ENCODE data around the gene COX6B1.
"Not testable (repeated sequence)": the region's sequence is repeated elsewhere in the genome, so short reads cannot be mapped to it uniquely, and the experiment has no call there.

COX6B1 gene

GRCh38 chr19:35665604-35666003 is 17.5 kb downstream of the COX6B1 start:
- DNase-seq (ENCODE audit: low spot score), result no peak

- no peak for DNase-seq (ENCODE audit: low spot score)
Measured at GRCh38 chr19:35666251-35666913, 18.3 kb downstream of the COX6B1 start, which contains the start of gene UPK1A. TSS of gene UPK1A (plus strand) at chr19:35666517. CDS start at chr19:35666813, 296 bp downstream.

DNA sequence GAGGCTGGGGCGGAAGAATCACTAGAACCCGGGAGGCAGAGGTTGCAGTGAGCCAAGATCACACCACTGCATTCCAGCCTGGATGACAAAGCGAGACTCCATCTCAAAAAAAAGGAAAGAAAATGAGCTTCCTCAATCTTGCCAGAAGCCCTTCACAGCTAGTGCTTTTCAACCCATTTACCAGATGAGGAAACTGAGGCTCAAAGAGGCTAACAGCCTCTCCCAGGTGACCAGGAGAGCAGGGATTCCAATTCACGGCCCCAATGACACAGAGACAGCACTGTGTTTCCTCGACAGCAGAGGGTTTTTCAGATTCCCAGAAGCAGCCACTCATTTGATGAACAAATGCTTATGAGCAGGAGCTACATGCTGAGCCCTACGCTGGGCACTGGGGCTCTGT is 21.4 kb downstream of the COX6B1 start:
- no peak for DNase-seq (ENCODE audit: low spot score)

GRCh38 chr19:35669974-35670373 is 21.9 kb downstream of the COX6B1 start:
- no peak for DNase-seq (ENCODE audit: low spot score)

- DNase-seq (ENCODE audit: low spot score), result no peak
Measured at GRCh38 chr19:35670686-35671085, 22.6 kb downstream of the COX6B1 start.

GRCh38 chr19:35671818-35672217 is 23.7 kb downstream of the COX6B1 start:
- DNase-seq (ENCODE audit: low spot score), result peak; percentile 88

DNA sequence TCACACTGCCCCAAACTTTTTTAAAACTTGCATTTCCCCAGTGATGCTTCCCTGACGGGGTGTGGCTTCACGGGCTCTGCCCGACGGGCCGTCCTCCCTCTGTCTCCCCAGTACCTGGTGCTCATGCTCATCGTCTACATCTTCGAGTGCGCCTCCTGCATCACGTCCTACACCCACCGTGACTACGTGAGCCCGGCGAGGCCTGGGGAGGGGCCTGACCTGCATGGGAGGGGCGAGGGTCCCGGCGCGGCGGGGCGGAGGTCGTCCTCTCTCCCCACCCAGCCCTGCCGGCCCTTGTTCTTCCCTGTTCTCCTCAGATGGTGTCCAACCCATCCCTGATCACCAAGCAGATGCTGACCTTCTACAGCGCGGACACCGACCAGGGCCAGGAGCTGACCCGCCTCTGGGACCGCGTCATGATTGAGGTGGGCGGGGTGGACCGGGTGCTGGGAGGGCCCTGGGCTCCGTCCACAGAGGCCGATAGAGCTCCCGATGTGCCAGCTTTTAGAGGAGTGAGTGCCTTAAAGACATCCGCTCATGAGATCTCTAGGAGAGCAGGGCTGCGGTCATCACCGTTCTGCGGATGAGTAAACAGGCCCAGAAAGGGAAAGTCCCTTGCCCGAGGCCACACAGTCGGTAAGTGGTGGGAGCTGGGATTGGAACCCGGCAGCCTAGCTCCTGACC is 25.1 kb downstream of the COX6B1 start:
- DNase-seq (ENCODE audit: low spot score), result peak; percentile 89

DNA sequence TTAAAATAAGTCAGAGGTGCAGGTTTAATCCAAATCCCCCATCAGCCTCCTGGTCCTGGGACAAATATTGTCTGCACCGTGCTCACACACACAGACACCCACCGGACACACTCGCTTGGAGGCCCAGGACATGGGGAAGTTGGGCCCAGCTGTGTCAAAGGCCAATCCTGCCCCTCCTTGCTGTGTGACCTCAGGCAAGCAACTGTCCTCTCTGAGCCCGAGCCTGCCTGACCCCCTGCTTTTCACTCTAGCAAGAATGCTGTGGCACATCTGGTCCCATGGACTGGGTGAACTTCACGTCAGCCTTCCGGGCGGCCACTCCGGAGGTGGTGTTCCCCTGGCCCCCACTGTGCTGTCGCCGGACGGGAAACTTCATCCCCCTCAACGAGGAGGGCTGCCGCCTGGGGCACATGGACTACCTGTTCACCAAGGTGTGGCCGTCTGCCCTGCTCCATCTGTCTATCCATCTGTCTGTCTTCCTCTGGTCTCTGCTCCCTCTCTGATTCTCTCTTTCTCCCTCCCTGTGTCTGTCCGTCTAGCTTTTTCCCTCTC is 27.5 kb downstream of the COX6B1 start:
- DNase-seq (ENCODE audit: low spot score), result no peak

- no peak for DNase-seq (ENCODE audit: low spot score)
Measured at GRCh38 chr19:35689836-35690235, 41.7 kb downstream of the COX6B1 start.

DNA sequence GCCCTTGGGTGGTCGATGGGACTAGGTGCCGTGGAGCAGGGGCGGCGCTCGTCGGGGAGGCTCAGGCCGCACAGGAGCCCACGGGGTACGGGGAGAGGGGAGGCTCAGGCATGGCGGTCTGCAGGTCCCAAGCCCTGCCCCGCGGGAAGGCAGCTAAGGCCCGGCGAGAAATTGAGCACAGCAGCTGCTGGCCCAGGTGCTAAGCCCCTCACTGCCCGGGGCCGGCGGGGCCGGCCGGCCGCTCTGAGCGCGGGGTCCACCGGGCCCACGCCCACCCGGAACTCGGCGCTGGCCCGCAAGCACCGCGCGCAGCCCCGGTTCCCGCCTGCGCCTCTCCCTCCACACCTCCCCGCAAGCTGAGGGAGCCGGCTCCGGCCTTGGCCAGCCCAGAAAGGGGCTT is 43.0 kb downstream of the COX6B1 start:
- DNase-seq (ENCODE audit: low spot score), result not testable (repeated sequence)

GRCh38 chr19:35692010-35692409 is 43.9 kb downstream of the COX6B1 start:
- DNase-seq (ENCODE audit: low spot score), result no peak

DNA sequence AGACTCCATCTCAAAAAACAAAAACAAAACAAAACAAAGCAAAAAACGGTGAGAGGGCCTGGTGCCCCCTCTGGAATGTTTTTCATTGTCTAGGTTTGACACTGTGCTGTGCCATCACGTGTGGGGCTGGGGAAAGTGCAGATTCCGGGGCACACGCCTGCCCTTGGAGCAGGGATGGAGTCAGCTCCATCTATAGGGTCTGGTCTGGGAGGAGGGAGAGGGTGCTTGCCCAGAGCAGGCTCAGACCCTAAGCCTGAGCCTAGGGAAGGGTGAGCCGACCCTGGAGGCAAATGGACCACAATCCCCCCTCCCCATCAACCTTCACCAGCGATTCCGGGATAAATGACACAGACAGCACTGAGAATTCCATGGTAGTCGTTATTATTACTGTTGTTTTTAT is 45.3 kb downstream of the COX6B1 start:
- DNase-seq (ENCODE audit: low spot score), result no peak

DNA sequence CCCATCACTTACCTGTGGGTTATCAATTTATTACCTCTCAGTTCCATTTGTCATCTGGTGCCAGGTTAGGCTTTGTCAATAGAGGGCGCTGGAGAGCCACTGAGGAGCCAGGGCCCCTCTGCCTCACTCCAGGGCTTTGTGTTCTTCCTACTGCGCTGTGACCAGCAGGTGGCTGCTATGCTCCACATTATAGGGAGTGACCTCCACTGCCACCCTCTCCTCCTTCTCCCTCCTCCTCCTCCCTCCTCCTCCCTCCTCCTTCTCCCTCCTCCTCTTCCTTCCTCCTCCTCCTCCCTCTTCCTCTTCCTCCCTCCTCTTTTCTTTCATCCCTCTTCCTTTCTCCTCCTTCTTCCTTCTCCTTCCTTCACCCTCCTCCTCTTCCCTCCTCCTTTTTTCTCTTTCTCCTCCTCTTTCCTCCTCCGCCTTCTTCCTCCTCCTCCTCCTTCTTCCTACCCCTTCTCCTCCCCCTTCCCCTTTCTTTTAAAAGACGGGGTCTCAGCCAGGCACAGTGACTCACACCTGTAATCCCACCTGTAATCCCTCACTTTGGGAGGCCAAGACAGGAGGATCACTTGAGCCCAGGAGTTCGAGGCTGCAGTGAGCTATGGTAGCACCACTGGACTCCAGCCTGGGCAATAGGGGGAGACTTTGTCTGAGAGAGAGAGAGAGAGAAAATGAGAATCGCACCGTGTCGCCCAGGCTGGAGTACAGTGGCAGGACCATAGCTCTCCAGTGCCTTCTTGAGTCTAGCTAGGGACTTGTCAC is 45.9 kb downstream of the COX6B1 start:
- peak; percentile 90 for DNase-seq (ENCODE audit: low spot score)

DNA sequence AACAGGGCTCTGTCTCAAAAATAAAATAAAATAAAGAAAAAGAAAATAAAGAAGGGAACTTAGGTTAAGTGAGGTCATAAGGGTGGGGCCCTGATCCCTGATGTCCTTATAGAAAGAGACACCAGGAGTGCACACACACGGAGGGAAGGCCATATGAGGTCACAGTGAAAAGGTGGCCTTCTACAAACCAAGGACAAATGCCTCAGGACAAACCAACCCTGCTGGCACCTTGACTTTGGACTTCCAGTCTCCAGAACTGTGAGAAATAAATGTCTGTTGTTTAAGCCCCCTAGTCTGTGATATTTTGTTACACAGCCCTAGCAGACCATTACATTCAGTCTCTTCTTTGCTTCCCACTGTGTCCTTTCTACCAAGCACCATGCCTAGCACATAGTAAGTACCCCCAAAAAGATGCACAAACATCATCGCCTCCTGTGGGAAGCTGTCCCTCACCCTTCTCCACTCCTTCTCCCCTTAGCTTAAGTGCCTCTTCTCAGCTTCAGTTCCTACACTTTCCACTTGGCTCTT is 47.8 kb downstream of the COX6B1 start:
- no peak for DNase-seq (ENCODE audit: low spot score)

DNA sequence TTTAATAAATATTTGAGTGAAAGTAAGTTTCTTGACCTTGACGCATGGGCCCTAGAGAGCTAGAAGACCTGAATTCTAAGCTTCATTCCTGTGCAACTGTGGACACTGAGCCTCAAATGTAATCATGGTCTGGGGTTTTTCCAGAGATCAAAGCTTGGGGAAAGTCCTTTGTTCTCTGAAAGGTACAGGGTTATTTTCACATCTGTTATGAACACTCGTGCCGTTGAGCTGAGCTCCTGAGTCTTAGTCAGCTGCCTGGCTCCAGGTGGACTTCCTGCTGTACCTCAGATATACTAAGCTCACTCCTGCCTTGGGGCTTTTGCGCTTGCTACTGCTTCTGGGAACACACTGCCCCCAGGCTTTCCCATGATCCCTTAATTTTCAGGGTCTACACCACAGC is 48.7 kb downstream of the COX6B1 start:
- no peak for DNase-seq (ENCODE audit: low spot score)

- DNase-seq (ENCODE audit: low spot score), result peak; percentile 98
Measured at GRCh38 chr19:35702223-35703012, 54.3 kb downstream of the COX6B1 start.

DNA sequence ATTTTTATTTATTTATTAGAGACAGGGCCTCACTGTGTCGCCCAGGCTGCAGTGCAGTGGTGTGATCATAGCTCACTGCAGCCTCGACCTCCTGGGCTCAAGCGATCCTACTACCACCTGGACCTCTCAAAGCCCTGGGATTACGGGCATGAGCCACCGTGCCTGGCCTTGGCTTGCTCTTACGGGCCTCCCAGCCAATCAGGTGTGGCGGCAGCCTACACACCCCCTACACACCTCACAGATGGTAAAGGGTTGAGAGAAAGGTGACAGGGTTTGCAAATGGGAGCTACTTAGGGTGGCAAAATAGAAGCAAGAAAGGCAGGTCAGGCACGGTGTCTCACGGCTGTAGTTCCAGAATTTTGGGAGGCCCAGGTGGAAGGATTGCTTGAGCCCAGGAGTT is 55.2 kb downstream of the COX6B1 start:
- DNase-seq (ENCODE audit: low spot score), result no peak

DNA sequence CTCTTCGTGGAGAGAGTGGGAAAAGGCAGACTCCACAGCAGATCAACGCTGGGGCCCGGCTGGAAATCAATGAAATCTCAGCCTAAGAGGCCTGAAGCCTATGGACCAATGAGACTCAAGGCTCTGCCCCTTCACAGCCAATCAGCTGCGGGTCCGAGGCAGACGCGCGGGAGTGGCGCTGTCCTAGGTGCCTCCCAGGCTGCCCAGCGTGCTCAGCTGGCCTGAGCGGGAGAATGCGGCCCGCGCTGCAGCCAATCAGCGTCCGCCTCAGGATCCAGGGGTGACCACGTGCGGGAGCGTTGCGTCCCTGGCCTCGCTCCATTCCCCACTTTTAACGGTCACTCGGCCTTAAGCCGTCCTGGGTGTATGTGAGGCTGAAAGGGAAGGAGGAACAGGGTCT is 56.1 kb downstream of the COX6B1 start, which contains the start of gene ZBTB32:
ZBTB32 (plus strand) TSS at position 341 of the 400 bp plus-strand sequence. CDS start 10,069 bp downstream, outside the sequence.
- no peak for DNase-seq (ENCODE audit: low spot score)
